ENCODE data around the gene CDK14.

DNA sequence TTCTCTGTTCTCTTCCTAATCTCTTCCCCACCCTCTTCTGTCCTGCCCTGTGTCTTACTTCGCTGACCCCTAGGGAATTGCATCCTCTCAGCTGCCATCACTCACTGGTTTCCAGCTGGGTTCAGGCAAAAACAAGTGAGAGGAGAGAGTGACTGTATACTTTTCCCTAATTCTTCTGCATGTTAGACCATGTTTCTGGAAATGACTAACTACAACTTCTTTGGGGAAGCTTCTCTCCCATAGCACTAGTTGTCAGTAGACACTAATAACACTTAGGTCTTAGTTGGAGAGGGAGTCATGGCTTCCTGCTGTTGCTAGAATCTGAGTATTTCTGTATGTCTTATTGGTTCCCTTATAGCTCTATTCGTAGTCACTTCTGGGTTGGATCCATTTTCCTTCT lies 369.1 kb downstream of the CDK14 start:
- TF ChIP-seq, protein P1, sequence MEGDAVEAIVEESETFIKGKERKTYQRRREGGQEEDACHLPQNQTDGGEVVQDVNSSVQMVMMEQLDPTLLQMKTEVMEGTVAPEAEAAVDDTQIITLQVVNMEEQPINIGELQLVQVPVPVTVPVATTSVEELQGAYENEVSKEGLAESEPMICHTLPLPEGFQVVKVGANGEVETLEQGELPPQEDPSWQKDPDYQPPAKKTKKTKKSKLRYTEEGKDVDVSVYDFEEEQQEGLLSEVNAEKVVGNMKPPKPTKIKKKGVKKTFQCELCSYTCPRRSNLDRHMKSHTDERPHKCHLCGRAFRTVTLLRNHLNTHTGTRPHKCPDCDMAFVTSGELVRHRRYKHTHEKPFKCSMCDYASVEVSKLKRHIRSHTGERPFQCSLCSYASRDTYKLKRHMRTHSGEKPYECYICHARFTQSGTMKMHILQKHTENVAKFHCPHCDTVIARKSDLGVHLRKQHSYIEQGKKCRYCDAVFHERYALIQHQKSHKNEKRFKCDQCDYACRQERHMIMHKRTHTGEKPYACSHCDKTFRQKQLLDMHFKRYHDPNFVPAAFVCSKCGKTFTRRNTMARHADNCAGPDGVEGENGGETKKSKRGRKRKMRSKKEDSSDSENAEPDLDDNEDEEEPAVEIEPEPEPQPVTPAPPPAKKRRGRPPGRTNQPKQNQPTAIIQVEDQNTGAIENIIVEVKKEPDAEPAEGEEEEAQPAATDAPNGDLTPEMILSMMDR (IDR thresholded peaks at IDR 0.05; ENCODE audit: low read depth, low read length) = no peak
- no peak for TF ChIP-seq EZH2phosphoT487 (IDR thresholded peaks at IDR 0.05; ENCODE audit: low read depth)

All from OCI-LY3 (cell line).